Spleen (tissue), 7 donors: ENCODE data around the gene C10orf67.

Experiments used
- CTCF ChIP-seq, 11 experiments: fragments of 200-600 bp in 7 of 11; fragments of 450-650 bp in 4 of 11; sonication (generic) in 4 of 11; IDR thresholded peaks in 8 of 11; conservative IDR thresholded peaks in 3 of 11; 1 replicate in 7 of 11; 2 replicates in 4 of 11; pipeline versions ENCODE4 v1.4.0 to v1.8.0; 2016 to 2021; ENCODE audit warnings: antibody characterized with exemption in 11 of 11, inconsistent platforms in 4 of 11, mild to moderate bottlenecking in 1 of 11
- POLR2A ChIP-seq, 3 donors: fragments of 450-650 bp; IDR thresholded peaks; one replicate each; pipeline ENCODE4 v1.5.1; 2017; ENCODE audit warnings: antibody characterized with exemption in 3 of 3, mild to moderate bottlenecking in 1 of 3
- POLR2AphosphoS5 ChIP-seq, 3 donors: sonication (generic); formaldehyde crosslinking; IDR thresholded peaks; one replicate each; pipeline ENCODE4 v1.5.1; 2017; ENCODE audit warnings: antibody characterized with exemption in 3 of 3
- donor health status: DM: no; HTN: no; CAD: no; lungs with moderate emphysema.
- donor health status: DM: no; HTN: no; CAD: no.
- donor health status: DM: no; HTN: no; CAD: no.

GRCh38 chr10:23343591-23344240 lies 881 bp downstream of the C10orf67 start:
- TF ChIP-seq CTCF (IDR thresholded peaks at IDR 0.05 in 8 of 11, conservative IDR thresholded peaks at IDR 0.05 in 3 of 11) (no peak), POLR2AphosphoS5 (IDR thresholded peaks at IDR 0.05) (no peak), POLR2A (IDR thresholded peaks at IDR 0.05) (no peak)
